GM18502 (cell line): ENCODE data around the gene MYO1H.
A peak's percentile ranks its signal among the peaks of the same experiment; 100 is the strongest.
"Not testable (repeated sequence)": the region's sequence is repeated elsewhere in the genome, so short reads cannot be mapped to it uniquely, and the experiment has no call there.

Experiments used
- ATAC-seq: cut with Tn5 transposase; IDR thresholded peaks from one replicate; pipeline ENCODE4 v1.9.1; 2021; ENCODE audit warnings: mild to moderate bottlenecking; ENCODE audit not compliant: unreplicated experiment, poor library complexity

Gene MYO1H

DNA sequence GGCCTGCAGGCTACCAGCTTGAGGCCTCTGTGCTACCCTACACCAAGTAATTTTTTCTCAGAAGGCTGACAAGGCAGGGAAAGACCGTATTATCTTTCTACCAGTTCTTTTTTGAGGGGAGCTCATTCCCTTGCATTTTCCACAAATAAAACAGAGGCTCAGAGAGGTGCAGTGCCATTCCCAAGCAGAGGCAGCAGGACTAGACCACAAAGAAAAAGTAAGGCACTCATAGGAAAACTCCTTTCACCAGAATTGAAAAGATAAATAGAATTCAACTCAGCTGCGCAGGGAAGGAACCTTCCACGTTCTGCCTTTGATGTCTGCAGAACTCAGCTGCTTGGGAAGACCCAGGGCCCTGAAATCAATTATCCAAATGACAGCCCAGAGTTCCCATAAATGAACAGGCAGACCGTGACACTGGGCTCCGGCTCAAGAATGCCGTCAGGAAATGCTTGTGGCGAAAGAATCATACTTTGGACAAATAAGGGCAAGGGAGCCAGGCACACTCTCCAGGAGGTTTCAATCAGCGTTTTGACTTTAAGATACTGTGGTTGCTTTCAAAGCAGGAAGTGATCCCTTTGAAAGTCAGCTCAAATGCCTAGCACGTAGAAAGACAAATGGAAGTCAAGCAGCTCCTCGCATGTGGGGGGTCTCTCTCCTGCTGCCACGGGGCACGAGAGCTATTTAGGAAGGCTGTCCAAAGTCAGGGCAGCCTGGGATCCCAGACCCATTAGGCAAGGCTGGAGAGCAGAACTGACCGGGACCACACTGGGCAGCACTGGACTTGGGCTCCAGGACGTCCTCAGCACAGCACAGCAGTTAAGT, 115.4 kb downstream of the MYO1H start:
- ATAC-seq: no peak

DNA sequence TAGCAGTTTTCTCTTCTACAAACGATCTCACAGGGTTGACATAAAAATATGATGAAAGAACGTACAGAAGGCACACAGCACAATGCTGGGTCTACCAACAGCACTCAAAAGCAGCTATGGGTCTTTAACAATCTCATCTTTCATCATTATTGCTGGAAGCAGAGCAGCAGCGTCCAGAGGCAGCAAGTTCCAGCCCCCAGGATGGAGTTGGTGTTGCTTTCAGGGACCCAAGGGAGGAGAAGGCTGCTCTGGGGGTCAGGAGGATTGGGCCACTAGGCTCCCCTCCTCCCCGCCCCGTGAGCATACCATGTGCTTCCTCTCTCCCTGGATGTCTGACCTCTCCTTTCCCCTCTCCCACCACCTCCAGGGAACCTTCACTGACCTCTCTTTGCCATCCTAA, 116.1 kb downstream of the MYO1H start:
- no peak for ATAC-seq

DNA sequence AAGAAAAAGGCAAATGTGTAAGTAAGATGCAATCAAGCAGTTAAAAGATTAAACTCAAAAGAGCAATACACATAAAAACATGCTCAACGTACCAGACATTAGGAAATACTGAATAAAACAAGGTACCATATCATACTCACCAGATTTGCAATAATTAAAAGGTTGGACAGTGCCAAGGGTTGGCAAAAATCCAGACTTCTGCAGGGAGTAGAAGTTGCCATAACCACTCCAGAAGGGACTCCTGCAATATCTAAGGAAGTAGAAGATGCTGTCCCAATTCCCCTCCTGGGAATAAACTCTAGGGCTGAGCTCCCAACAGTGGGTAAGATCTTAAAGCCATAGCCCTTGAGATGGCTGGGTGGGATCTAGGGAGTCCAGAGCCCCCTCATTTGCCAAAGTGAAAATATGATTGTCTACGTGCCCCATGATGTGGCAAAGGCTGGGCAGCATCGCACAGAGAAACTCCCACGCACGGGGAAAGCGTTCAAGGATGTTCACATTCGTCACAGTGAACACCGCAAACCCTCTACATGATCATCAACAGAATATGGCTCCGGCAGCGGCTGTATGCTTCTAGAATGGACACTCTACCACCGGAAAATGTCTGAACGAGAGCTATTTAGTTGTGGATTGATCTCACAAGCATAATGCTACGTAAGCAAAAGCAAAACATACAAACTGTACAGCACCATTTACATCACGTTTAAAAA, 117.1 kb downstream of the MYO1H start:
- no peak for ATAC-seq

DNA sequence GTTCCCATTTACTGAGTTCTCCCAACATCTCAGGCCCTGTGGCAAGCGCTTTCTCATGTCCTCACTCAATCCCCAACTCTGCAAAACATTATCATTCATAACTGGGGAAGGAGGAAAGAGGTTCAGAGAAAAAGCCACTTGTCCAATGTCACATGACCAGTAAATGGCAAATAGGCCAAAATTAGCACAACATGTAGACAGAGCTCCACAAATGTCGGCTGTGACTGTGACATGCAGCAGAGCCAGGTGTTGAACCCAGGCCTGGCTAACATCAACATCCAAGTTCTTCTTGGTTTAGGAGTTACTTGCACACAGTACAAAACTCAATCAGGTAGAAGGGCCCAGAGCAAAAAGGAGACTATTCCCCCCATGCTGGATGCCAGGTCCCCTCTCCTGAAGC, 118.6 kb downstream of the MYO1H start:
- no peak for ATAC-seq

DNA sequence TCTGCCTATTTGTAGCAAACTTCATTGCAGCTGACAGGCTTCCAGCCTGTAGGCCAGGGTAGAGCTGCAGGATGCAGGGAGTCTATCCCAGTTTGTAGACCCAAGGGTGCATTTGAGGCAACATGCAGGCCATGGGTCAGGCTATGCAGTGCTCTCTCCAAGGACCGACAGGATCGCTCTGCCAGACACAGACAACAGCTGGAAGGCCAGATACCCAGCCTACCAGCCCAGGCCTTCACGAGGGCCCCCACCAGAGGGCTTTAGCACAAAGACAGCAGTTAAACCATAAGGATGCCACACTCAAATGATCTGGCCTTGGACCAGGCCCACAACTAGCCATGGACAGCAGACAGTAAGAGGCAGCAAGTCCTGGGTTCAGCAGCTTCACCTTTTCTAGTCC, 119.1 kb downstream of the MYO1H start:
- ATAC-seq: no peak

DNA sequence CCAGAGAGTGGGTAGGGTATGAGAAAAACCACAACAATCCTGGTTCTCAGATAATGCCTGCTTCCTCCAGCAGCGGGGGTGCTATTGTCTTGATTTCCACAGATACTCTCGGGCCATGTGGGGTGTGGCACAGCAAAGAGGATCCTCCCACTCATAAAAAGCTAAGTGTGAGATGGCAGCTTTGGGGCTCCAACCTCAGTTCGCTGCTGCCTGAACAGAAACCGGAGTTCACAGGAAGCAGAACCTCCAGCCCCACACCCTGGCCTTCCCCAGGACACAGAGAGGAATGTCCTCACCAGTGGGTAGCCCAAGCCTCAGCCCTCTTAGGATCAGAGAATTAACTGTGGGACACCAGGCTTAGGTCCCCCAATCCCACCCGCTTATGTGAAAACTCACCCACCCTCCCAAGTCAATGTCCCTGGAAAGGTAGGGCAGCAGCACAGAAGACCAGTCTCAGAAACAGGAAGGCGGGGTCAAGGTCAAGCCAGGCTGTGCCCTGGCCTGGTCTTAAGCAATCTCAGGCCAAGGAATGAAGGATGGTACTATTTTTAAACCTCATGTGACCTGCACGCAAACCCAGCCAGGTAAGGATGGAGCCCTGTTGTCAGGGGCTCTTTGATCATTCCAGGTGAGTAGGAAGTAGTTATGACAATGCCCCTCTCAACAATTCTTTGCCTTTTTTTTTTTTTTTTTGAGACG, 120.4 kb downstream of the MYO1H start:
- ATAC-seq: no peak

DNA sequence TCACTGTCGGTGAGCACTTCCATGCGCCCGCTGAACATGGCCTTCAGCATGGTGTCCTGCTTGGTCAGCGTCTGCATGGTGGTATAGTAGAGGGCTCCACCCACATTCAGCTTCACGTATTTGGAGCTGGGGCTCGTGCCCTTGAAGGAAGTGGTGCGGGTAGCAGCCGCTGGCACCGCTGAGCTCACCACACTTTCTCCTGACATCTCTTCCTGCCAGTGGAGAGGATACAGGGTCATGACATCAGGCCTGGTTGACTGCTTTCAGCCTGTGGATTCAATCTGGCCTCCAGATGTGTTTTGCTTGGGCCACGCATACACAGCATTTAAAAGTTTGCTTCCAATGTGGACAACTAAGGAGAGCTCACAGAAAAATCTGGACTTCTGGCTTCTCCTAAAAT, 121.8 kb downstream of the MYO1H start:
- no peak for ATAC-seq

DNA sequence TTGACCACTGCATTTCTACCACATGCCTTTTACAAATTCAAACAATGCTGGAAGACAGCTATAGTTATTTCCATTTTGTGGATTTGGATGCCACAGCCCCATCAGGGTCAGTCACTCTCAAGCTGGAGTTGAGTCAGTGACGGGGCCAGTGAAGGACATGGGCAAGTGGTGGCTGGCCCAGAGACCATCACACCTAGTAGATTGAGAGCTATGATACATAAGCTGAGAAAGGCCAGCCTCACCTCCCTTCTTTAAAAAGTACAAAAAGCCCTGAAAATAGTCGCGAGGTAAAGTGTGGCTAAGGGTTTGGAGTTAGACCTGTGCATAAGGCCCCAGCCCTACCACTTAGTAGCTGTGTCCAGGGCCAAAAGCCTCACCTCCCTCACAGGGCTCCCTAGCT, 125.3 kb downstream of the MYO1H start:
- no peak for ATAC-seq

DNA sequence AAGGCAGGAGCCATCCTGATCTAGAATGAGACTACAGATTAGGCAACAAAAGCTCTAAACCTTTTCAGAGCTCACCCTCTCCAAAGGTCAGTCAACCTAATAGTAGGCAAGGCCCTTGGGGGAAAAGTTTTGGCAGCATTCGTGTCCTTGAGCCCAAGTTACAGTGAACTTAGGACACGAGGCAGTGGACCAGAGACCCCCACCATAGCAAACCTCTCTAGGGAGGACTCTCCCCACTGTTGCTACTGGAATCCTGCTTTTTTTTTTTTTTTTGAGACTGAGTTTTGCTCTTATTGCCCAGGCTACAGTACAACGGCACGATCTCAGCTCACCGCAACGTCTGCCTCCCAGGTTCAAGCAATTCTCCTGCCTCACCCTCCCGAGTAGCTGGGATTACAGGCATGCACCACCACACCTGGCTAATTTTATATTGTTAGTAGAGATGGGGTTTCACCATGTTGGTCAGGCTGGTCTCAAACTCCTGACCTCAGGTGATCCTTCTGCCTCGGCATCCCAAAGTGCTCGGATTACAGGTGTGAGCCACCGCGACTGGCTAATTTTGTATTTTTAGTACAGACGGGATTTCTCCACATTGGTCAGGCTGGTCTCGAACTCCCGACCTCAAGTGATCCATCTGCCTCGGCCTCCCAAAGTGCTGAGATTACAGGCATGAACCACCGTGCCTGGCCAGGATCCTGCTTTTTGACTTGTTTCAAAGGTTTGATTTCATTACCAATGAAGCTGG, 126.0 kb downstream of the MYO1H start:
- ATAC-seq: not testable (repeated sequence)

DNA sequence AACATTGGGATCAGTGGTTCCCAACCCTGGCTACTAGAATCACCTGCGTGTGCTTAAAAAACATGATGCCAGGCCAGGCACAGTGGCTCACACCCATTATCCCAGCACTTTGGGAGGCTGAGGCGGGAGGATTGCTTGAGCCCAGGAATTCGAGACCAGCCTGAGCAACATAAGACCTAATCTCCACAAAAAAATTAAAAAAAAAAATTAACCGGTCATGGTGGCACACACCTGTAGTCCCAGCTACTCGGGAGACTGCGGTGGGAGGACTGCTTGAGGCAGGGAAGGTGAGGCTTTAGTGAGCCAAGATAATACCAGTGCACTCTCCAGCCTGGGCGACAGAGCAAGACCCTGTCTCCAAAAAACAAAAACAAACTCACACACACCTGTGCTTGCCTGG, 127.4 kb downstream of the MYO1H start:
- no peak for ATAC-seq

DNA sequence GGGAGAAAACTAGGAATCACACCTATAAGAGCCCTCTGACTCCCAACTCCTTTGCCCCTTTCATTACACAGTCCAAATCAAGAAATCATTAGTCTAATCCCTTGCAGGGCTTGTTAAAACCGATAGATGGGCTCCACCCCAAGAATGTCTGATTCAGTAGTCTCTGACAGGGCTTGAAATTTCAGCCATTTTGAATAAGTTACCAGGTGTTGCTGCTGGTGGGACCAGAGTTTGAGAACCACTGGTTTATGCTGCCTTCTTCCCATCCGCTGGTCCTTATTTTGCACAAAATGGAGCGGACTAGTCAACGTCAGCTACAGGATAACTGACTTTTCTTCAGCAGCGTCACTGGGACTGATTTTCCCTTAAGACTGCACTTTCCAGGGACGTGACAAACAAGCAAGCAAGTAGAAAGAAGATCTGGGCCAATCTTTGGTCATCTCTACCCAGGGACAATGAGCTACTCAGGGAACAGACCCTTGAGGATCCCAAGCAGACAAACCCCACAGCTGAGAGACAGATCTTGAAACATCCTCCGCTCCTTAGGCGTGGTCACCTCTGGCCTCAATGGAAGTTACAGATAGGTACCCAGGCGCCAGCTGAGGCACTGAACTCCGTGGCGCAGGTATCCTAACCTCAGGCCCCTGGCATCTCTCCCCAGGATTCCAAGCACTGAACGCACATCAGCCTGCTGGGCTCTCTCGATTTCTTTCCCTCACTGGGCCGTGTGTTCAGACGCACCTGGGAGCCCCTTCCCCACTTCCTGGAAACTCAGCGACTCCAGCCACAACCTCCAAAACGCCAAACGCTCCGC, 128.5 kb downstream of the MYO1H start:
- ATAC-seq: no peak

DNA sequence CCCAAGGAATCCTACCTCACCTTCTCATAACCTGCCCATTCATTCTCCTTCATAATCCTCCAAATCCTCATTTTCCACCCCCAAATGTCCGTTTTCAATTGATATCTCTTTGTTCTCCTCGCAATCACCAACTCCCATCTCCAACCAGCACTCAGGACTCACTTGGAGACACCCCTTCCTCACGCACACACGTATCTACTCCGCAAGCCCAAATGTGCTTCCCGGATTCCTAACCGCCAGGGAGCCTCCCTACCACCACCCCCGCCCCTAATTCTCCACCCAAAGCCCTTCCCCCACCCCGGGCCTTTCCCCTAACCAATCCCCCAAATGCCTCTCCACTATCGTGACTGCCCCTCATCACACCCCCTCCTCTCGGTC, 129.1 kb downstream of the MYO1H start:
- peak; percentile 14 for ATAC-seq

DNA sequence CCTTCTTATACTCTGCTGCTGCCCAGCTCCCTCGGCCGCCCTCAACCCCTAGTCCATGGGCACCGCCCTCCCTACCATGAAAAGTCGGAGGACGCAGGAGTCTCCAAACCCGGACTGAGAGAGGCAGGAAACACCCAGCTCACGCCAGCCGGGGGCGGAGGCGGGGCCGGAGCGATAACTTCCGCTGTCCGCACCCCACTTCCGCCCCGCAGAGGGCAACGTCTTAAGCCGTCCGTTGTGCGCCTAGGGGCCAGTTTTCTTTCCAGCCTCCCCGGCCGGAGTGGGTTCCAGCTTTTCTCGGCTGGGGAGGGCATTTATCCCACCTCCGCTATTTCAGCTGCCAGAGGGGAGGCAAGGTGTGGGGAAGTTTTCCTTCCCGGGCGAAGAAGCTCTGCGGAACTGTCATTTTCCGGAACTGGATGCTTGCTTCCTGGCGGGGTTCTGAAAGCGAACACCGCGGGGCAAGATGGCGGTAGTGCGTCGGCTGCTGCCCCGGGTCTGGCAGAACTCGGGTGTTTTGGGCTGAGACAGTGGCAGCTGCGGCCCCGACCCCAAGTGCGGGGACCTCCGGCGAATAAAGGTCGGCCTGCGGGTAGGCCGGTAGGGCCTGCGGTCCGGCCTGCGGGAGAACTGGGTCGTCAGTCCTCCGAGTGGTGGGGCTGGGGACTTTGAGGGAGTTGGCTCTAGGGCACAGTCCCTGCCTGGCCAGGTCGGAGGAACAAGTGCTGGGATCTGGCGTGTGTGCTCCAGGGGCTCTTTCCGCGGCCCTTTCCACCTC, 129.7 kb downstream of the MYO1H start, which contains the start of the genes KCTD10 and UBE3B:
KCTD10 (minus strand) TSS at position 116 of the 778 bp plus-strand sequence; CDS start at position 78, 38 bp downstream.
UBE3B (plus strand) TSS at position 450 of the 778 bp plus-strand sequence. CDS start 5,918 bp downstream, outside the sequence.
- ATAC-seq: peak; percentile 91

DNA sequence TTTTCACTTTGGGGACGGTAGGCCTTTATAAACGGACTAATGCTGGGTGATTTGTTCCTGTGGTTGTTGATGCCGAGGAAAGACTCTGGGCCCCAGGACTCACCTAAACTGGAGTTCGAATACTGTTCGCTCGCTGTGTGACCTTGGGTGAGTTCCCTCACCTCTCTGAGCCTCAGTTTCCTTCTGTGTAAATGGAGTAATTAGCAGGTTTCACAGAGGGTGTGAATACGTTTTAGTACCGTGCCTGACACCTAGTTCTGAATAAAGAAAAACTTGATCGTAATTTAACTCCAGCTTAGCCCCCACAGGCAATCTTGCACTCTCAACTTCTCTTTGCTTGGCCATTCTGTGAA, 130.2 kb downstream of the MYO1H start:
- ATAC-seq: no peak

DNA sequence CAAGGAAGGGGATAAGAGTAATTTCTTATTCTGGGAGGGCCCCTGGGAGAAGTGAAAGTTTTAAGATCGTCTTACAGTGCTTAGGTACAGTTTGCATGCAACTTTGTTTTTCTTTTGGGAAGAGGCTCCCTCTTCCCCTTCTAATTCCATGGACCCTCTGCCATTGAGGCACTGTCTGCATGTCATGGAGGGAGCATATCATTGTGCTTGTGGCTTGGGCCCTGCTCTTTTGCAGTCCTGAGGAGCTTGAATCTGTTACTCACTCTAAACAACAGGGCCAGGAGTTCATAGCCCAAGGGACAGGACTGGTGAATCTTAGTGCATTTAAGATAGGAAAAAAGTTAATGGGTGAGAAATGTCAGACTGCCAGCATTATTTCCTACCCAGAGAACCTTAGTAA, 132.1 kb downstream of the MYO1H start:
- no peak for ATAC-seq

DNA sequence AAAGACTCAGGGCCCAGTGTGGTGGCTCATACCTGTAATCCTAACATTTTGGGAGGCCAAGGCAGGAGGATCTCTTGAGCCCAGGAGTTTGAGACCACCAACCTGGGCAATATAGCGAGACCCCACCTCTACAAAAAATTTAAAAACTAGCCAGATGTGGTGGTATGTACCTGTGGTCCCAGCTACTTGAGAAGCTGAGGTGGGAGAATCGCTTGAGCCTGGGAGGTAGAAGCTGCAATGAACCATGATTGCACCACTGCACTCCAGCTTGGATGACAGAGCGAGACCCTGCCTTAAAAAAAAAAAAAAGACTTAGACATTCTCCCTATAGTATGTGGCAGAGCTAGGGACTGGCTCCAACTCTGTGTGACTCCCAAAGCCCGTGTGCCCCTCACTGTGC, 132.7 kb downstream of the MYO1H start:
- ATAC-seq: no peak

DNA sequence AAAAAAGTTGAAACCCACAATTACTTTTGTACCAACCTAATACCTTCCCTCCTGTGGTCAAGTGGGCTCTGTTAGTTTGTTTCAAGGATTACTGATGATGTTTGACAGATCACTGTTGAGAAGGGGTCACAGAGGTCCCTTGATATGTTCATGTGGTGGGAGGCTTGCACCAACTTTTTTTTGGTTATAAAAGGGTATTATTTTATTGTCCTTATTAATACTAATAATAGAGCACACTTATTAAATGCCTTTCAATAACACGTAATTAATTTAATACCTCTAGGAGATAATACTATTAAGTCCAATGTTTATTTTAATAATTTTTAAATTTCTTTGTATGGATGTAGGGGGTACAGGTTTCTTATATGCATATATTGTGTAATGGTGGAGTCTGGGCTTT, 134.2 kb downstream of the MYO1H start:
- no peak for ATAC-seq

DNA sequence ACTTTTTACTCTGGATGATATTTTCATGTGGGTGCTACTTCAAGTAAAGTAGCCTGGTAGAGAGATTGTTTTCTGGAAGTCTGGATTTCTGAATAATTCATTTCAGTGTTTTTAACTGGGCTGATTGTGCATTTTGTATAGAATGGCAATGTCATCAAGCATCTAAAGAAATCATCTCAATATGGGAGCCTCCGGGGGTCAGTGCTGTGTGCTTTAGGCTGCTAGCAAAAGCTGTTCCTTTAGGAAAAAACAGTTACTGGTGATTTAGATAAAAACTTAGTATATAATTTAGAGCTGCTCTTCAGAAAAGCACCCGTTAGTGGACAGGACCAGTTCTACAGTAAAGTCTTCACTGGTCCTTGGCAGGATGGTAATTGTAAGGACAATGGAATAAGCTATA, 134.8 kb downstream of the MYO1H start:
- ATAC-seq: no peak

DNA sequence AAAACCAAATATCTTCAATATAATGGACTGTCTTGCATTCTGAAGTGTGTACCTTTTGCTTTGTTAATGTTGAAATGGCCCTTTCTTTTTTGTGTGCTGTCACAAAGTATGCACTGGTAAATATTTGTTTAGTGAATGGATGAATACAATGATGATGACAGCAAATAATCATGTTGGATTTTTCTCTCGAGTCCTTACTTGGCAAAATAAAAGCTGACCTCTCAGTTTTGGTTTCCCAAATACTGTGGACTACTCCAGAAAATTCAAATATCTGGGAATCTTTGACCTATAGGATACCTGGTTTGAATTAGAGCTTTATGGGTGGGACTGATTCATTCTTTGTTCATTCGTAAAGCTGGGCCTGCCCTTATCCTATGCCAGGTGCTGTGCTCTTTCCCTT, 135.2 kb downstream of the MYO1H start:
- no peak for ATAC-seq
